Gastroesophageal sphincter (tissue), 4 donors: ENCODE data around the gene NUP62. TPM values are rescaled to one million over a fixed set of nuclear protein-coding genes. Genes with fewer than 3 reads are reported as not detected.

Experiments used
- ATAC-seq: fragments of 150-250 bp; one replicate; pipeline ENCODE4 v1.9.1; 2016; ENCODE audit warnings: mild to moderate bottlenecking, moderate library complexity
- H3K27ac ChIP-seq, 4 donors: fragments of 200-600 bp; sonication (generic) in 3 of 4; 1 replicate in 3 of 4; 2 replicates in 1 of 4; pipeline ENCODE4 v1.5.1; 2016 to 2019
- H3K27me3 ChIP-seq: fragments of 200-600 bp; sonication (generic); one replicate; pipeline ENCODE4 v1.5.1; 2019
- H3K36me3 ChIP-seq, 2 donors: fragments of 200-600 bp; sonication (generic); one replicate each; pipeline ENCODE4 v1.5.1; 2019; ENCODE audit warnings: control low read depth in 1 of 2
- H3K4me1 ChIP-seq, 3 donors: fragments of 200-600 bp; sonication (generic); 1 replicate in 2 of 3; 2 replicates in 1 of 3; pipeline ENCODE4 v1.5.1; 2016 to 2019; ENCODE audit warnings: control low read depth in 2 of 3
- H3K4me3 ChIP-seq, 2 donors: fragments of 200-600 bp; sonication (generic); one replicate each; pipeline ENCODE4 v1.5.1; 2019; ENCODE audit warnings: mild to moderate bottlenecking in 1 of 2, moderate library complexity in 1 of 2
- H3K9me3 ChIP-seq, 3 donors: fragments of 200-600 bp; sonication (generic); one replicate each; pipeline ENCODE4 v1.5.1; 2017 to 2019; ENCODE audit warnings: control low read depth in 2 of 3
- EP300 ChIP-seq: sonication (generic); formaldehyde crosslinking; IDR thresholded peaks from one replicate; pipeline ENCODE4 v1.6.1; 2017; ENCODE audit warnings: antibody characterized with exemption, mild to moderate bottlenecking
- POLR2A ChIP-seq, 2 donors: fragments of 450-650 bp; IDR thresholded peaks; one replicate each; pipeline ENCODE4 v1.6.1; 2017; ENCODE audit warnings: antibody characterized with exemption in 2 of 2, mild to moderate bottlenecking in 2 of 2, moderate library complexity in 1 of 2
- POLR2AphosphoS5 ChIP-seq: sonication (generic); formaldehyde crosslinking; IDR thresholded peaks from one replicate; pipeline ENCODE4 v1.6.1; 2017; ENCODE audit warnings: antibody characterized with exemption
- WGBS, 2 donors: methylation state at CpG; one replicate each; pipeline ENCODE4 v1.1.5; 2018; ENCODE audit warnings: low coverage in 1 of 2; 5-methylcytosine and 5-hydroxymethylcytosine counted together
- total RNA-seq, 4 donors: library from RNA; depleted of rRNA; stranded (reverse); fragments of >200 nt; gene quantifications; one replicate each; pipeline ENCODE4 v1.1.0, GENCODE V29; 2016
- TF ChIP-seq, protein P1 (sequence below), 4 experiments: fragments of 200-600 bp in 2 of 4; fragments of 450-650 bp in 2 of 4; sonication (generic) in 1 of 4; IDR thresholded peaks; one replicate each; pipeline ENCODE4 v1.5.1; 2017 to 2019; ENCODE audit warnings: antibody characterized with exemption in 4 of 4, mild to moderate bottlenecking in 2 of 4, moderate library complexity in 2 of 4

Gene NUP62
- total RNA-seq, 4 donors from 2014 or later, result 30.1 to 43.2 (median 37.7) TPM

DNA sequence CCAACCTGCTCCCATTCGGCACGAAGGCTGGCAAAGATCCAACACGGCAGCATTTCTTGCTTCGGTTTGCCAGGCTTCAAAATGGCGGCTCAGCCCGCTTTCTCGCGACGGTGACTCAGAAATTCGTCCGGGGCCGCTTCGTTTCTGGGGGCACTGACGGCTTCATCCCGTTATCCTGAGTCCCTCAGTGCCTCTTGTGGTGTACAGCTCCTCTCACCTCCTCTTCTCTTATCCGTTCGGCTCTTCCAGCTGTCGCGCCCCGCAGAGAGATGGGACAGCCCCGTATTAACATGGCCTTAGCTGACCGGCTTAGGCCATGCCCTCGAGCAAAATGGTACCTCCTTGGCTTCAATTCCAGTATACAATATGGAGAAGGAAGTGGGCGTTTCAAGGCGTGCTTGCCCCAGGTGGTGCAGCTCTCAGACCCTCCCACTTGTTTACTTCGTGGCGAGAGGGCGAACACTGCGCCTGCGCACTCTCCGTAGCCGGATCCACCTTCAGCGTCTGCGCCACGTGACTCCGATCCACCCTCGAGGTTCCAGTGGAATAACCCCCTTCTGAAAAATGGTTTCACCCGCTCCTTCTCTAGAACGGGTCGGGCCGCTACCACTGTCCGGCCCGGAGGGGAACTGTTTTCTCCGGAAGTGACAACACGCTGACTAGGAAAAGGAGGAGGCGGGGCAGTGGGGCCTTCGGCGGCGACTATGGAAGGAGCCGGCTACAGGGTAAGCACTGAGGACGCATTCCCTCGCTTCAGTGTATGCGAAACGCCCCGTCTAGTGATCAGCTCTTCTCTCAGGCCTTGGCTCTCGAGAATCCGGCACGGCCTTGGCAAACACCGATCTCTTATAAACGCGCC lies 52.1 kb downstream of the NUP62 start, which contains the start of the genes AKT1S1 and TBC1D17:
TSS of gene AKT1S1 (minus strand) at position 336 of the 859 bp plus-strand sequence. CDS start 4,060 bp downstream, outside the sequence.
TSS of gene TBC1D17 (plus strand) at position 683 of the 859 bp plus-strand sequence. CDS start at position 705, 22 bp downstream.
- 0 to 1% methylated on average over 21 to 44 of the region's 61 CpGs for WGBS, 2 donors
- TF ChIP-seq, protein P1, sequence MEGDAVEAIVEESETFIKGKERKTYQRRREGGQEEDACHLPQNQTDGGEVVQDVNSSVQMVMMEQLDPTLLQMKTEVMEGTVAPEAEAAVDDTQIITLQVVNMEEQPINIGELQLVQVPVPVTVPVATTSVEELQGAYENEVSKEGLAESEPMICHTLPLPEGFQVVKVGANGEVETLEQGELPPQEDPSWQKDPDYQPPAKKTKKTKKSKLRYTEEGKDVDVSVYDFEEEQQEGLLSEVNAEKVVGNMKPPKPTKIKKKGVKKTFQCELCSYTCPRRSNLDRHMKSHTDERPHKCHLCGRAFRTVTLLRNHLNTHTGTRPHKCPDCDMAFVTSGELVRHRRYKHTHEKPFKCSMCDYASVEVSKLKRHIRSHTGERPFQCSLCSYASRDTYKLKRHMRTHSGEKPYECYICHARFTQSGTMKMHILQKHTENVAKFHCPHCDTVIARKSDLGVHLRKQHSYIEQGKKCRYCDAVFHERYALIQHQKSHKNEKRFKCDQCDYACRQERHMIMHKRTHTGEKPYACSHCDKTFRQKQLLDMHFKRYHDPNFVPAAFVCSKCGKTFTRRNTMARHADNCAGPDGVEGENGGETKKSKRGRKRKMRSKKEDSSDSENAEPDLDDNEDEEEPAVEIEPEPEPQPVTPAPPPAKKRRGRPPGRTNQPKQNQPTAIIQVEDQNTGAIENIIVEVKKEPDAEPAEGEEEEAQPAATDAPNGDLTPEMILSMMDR (IDR thresholded peaks at IDR 0.05), result no peak
- TF ChIP-seq POLR2AphosphoS5 (peak; percentile 77), POLR2A (IDR thresholded peaks at IDR 0.05) (peak; percentile 77 to 91)
- peak; percentile 82 for ATAC-seq
- Histone ChIP-seq H3K4me3 (peak within 1 kb of the TSS; percentile 79 to 88), H3K27ac (peak within 1 kb of the TSS; percentile 94 to 100 (median 99)), H3K36me3 (peaks cover 0 to 58% of the 10 kb centered on the region in 2 donors), H3K4me1 (peaks cover 0 to 61% (median 18%) of the 10 kb centered on the region in 3 donors), H3K27me3 (no peaks in the 10 kb centered on the region), H3K9me3 (no peaks in the 10 kb centered on the region)

DNA sequence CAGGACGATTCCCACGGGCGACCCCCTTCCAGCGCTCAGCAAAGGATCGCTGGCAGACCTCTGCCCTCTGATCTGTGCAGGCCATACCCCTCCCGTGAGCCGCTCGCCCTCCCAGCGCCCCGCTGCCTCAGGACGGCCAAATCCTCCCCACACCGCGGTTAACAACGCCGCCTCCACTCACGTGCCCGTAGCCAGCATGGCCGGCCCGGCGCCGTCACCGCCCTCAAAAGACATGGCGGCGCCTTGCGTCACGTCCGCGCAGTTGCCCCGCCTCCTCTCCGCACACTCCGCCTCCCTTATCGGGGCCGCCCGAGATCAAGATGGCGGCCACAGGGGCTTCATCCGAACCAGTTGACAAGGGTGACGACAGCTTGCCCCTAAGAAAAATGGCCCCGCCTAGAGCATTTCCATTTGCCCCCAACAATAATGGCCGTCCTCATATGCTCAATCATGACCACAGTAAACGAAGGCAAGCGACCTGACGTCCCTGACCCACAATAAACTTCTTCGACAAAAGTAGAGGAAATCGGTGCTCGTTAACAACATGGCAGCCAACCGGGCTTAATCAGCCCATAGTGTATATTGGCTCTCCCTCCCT lies 52.8 kb downstream of the NUP62 start:
- H3K36me3 ChIP-seq, result peaks cover 0 to 57% of the 10 kb centered on the region in 2 donors
- TF ChIP-seq POLR2AphosphoS5 (peak; percentile 59), EP300 (no peak), POLR2A (IDR thresholded peaks at IDR 0.05) (peak in 1 of 2 donors; percentile 37)
- TF ChIP-seq, protein P1 (IDR thresholded peaks at IDR 0.05), result no peak
- peak overlapping the region; percentile 79 to 88 for H3K4me3 ChIP-seq
- ATAC-seq, result peak; percentile 76
- peak overlapping the region; percentile 94 to 100 (median 99) for H3K27ac ChIP-seq
- H3K4me1 ChIP-seq, result peaks cover 0 to 67% (median 18%) of the 10 kb centered on the region in 3 donors
- 0% methylated on average over 3 to 7 of the region's 46 CpGs for WGBS, 2 donors
- no peaks in the 10 kb centered on the region for H3K9me3 ChIP-seq
- H3K27me3 ChIP-seq, result no peaks in the 10 kb centered on the region

DNA sequence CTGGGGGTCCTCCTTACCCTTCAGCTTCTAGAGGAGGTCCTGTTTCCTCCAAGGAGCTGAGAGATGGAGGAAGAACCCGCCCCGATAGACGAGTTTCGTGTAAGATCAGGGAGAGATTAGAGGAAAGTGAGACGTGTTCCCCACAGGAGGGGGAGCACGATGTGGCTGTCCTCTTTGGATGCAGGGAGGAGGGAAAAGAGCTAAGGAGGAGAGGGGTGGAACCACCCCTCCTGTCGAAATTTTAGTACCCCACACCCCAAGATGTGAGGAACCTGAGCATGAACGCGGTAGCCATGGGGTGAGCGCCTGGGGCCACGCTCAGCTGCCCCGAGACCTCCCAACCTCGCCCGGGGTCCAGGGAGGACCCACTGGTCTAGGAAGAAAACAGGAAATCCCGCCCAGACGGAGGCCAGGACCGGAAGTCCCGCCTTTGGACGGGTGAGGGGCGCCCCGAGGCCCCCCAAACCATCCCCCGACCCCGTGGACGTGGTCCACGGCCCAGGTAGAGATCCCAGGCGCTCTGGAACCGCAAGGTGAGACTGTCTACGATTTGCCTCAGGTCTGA lies 53.4 kb downstream of the NUP62 start:
- Histone ChIP-seq H3K27ac (peak overlapping the region; percentile 94 to 100 (median 99)), H3K36me3 (peaks cover 0 to 57% of the 10 kb centered on the region in 2 donors), H3K9me3 (no peaks in the 10 kb centered on the region), H3K4me3 (peak overlapping the region; percentile 79 to 88), H3K4me1 (peaks cover 0 to 67% (median 18%) of the 10 kb centered on the region in 3 donors), H3K27me3 (no peaks in the 10 kb centered on the region)
- ATAC-seq, result no peak
- TF ChIP-seq, protein P1 (IDR thresholded peaks at IDR 0.05), result no peak
- TF ChIP-seq POLR2A (IDR thresholded peaks at IDR 0.05) (no peak), EP300 (no peak)
- 0% methylated on average over 8 of the region's 28 CpGs; no CpG with 5 or more reads in 1 of the 2 donors for WGBS, 2 donors

DNA sequence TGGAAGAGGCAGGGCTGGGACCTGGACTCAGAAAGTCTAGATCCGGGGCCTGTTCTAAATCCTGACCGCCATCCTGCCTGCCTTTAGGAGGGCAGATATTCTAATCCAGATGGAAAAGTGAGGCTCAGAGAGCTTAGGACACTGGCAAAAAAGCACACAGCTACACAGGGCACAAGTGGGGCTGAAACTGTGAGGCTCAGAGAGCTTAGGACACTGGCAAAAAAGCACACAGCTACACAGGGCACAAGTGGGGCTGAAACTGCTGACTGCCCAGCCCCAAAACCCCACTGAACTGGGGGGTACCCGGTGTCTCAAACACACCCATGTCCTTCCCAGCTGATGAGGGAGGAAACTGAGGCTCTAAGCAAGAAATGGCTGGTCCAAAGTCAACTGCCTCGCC lies 54.1 kb downstream of the NUP62 start:
- peak overlapping the region in 3 of 4 donors; percentile 98 to 100 (median 100) for H3K27ac ChIP-seq
- no peaks in the 10 kb centered on the region for H3K9me3 ChIP-seq
- H3K4me3 ChIP-seq, result peak overlapping the region in 1 of 2 donors; percentile 88
- no peak for ATAC-seq
- peaks cover 0 to 69% (median 23%) of the 10 kb centered on the region in 3 donors for H3K4me1 ChIP-seq
- 88% methylated on average over 2 of the region's 4 CpGs; no CpG with 5 or more reads in 1 of the 2 donors for WGBS, 2 donors
- H3K36me3 ChIP-seq, result peaks cover 0 to 55% of the 10 kb centered on the region in 2 donors
- TF ChIP-seq, protein P1 (IDR thresholded peaks at IDR 0.05), result no peak
- no peak for TF ChIP-seq EP300
- TF ChIP-seq POLR2A (IDR thresholded peaks at IDR 0.05), result no peak
- no peak for TF ChIP-seq POLR2AphosphoS5
- no peaks in the 10 kb centered on the region for H3K27me3 ChIP-seq
